ENCODE results near the gene UNKL.
"Not testable (repeated sequence)": the region's sequence is repeated elsewhere in the genome, so short reads cannot be mapped to it uniquely, and the experiment has no call there.

UNKL gene

GRCh38 chr16:1441391-1441829 lies 26.9 kb upstream of the UNKL start:
- Histone ChIP-seq H3K4me2 (ENCODE audit: low read length) (no peak overlapping the region), H3K9me2 (ENCODE audit: low read depth, low read length) (no peaks in the 10 kb centered on the region), H3K9me3 (ENCODE audit: low read length) (no peaks in the 10 kb centered on the region), H2AFZ (ENCODE audit: low read length) (no peak overlapping the region), H3K36me3 (ENCODE audit: insufficient read depth, low read length) (peaks cover 7% of the 10 kb centered on the region), H3F3A (ENCODE audit: insufficient read depth, low read length) (no peaks in the 10 kb centered on the region), H3K4me1 (ENCODE audit: insufficient read depth, low read length, severe bottlenecking) (peaks cover 4% of the 10 kb centered on the region), H3K9ac (ENCODE audit: low read length) (no peak overlapping the region), H3K27ac (ENCODE audit: low read depth, low read length, poor library complexity, severe bottlenecking) (no peak overlapping the region), H3K27me3 (ENCODE audit: insufficient read depth, low read length) (peaks cover 16% of the 10 kb centered on the region), H4K20me1 (ENCODE audit: insufficient read depth, low read length) (no peaks in the 10 kb centered on the region), H3K4me3 (ENCODE audit: low read depth, low read length, poor library complexity, severe bottlenecking) (no peak overlapping the region), H3K79me2 (ENCODE audit: insufficient read depth, low read length) (no peaks in the 10 kb centered on the region)
- no peak for TF ChIP-seq CTCF (IDR thresholded peaks at IDR 0.05; ENCODE audit: low read length)
- no peak for TF ChIP-seq EZH2 (IDR thresholded peaks at IDR 0.05; ENCODE audit: borderline replicate concordance, low read length)

- H3K9ac ChIP-seq (ENCODE audit: low read length); H3K9me2 ChIP-seq (ENCODE audit: low read depth, low read length); H3K4me1 ChIP-seq (ENCODE audit: insufficient read depth, low read length, severe bottlenecking); H3K27ac ChIP-seq (ENCODE audit: low read depth, low read length, poor library complexity, severe bottlenecking); H2AFZ ChIP-seq (ENCODE audit: low read length); H3K4me3 ChIP-seq (ENCODE audit: low read depth, low read length, poor library complexity, severe bottlenecking); H3K4me2 ChIP-seq (ENCODE audit: low read length); H3F3A ChIP-seq (ENCODE audit: insufficient read depth, low read length); H3K79me2 ChIP-seq (ENCODE audit: insufficient read depth, low read length); H4K20me1 ChIP-seq (ENCODE audit: insufficient read depth, low read length); H3K9me3 ChIP-seq (ENCODE audit: low read length); H3K36me3 ChIP-seq (ENCODE audit: insufficient read depth, low read length): not testable (repeated sequence)
- peaks cover 12% of the 10 kb centered on the region for H3K27me3 ChIP-seq (ENCODE audit: insufficient read depth, low read length)
Observed at GRCh38 chr16:1439699-1440074, 25.2 kb upstream of the UNKL start.

DNA sequence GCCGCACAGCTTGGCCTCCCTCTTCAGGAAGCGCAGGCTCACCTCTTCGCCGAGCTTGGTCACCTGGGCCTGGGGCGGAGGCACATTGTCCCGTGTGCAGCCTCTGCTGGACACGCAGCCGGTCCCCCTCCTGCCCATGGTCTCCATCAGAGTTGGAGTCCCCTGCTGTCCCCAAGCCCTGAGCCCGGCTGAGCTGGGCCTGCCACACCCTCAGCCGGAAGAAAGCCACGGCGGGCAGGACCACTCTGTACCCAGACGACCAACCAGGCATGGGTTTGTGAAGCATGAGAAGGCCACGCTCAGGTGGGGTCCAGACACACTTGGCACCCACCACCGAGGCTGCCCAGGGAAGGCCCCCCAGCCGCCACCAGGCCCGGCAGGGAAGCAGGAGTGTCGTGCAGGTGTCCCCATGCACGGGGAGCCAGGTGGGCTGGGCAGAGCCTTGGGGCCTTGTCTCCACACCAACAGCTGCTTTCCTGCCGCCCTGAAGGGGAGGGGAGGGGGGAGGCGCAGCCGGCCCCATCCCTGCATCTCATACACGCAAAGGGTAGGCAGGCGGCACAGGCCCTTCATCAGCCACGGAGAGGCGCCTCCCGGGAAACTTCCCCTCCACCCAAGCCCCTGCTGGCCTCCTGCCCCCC lies 24.7 kb upstream of the UNKL start:
- TF ChIP-seq CTCF (IDR thresholded peaks at IDR 0.05; ENCODE audit: low read length) (no peak), EZH2 (IDR thresholded peaks at IDR 0.05; ENCODE audit: borderline replicate concordance, low read length) (no peak)
- Histone ChIP-seq H3K36me3 (ENCODE audit: insufficient read depth, low read length) (no peaks in the 10 kb centered on the region), H3K4me3 (ENCODE audit: low read depth, low read length, poor library complexity, severe bottlenecking) (no peak overlapping the region), H2AFZ (ENCODE audit: low read length) (no peak overlapping the region), H3K4me1 (ENCODE audit: insufficient read depth, low read length, severe bottlenecking) (no peaks in the 10 kb centered on the region), H3K9me2 (ENCODE audit: low read depth, low read length) (no peaks in the 10 kb centered on the region), H3K27me3 (ENCODE audit: insufficient read depth, low read length) (peaks cover 12% of the 10 kb centered on the region), H3K9ac (ENCODE audit: low read length) (no peak overlapping the region), H3F3A (ENCODE audit: insufficient read depth, low read length) (no peaks in the 10 kb centered on the region), H3K9me3 (ENCODE audit: low read length) (no peaks in the 10 kb centered on the region), H3K4me2 (ENCODE audit: low read length) (no peak overlapping the region), H3K27ac (ENCODE audit: low read depth, low read length, poor library complexity, severe bottlenecking) (no peak overlapping the region), H3K79me2 (ENCODE audit: insufficient read depth, low read length) (no peaks in the 10 kb centered on the region), H4K20me1 (ENCODE audit: insufficient read depth, low read length) (no peaks in the 10 kb centered on the region)

Data from OCI-LY1 (cell line).